GM12873 (cell line): Measurements from ENCODE around the gene RNF175.

ENCODE experiments used
- TF ChIP-seq, protein P1 (sequence below): IDR thresholded peaks from 2 replicates; pipeline ENCODE4 v1.5.1; 2012; ENCODE audit warnings: low read depth, mild to moderate bottlenecking, moderate library complexity, low read length, control low read depth; ENCODE audit not compliant: insufficient read depth; ENCODE audit errors: missing control alignments

RNF175 gene

DNA sequence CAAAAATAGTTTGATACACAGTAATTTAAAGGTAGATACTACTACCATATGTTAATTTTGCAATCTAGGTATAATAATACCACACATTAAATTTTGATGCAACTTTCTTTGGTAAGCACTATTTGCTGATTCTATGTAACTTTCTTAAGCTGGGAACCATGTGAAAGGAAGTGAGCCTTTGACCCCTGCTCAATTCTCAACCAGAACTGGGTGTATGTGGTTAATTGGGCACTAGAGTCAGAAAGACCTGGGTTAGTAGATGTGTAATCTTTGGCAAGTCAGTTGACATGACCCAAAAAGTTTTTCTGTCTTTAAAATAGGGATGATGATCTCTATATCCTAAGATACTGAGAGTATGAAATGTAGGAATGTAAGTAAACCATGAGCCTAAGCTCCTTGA, 53.3 kb downstream of the RNF175 start:
- TF ChIP-seq, protein P1, sequence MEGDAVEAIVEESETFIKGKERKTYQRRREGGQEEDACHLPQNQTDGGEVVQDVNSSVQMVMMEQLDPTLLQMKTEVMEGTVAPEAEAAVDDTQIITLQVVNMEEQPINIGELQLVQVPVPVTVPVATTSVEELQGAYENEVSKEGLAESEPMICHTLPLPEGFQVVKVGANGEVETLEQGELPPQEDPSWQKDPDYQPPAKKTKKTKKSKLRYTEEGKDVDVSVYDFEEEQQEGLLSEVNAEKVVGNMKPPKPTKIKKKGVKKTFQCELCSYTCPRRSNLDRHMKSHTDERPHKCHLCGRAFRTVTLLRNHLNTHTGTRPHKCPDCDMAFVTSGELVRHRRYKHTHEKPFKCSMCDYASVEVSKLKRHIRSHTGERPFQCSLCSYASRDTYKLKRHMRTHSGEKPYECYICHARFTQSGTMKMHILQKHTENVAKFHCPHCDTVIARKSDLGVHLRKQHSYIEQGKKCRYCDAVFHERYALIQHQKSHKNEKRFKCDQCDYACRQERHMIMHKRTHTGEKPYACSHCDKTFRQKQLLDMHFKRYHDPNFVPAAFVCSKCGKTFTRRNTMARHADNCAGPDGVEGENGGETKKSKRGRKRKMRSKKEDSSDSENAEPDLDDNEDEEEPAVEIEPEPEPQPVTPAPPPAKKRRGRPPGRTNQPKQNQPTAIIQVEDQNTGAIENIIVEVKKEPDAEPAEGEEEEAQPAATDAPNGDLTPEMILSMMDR: no peak

DNA sequence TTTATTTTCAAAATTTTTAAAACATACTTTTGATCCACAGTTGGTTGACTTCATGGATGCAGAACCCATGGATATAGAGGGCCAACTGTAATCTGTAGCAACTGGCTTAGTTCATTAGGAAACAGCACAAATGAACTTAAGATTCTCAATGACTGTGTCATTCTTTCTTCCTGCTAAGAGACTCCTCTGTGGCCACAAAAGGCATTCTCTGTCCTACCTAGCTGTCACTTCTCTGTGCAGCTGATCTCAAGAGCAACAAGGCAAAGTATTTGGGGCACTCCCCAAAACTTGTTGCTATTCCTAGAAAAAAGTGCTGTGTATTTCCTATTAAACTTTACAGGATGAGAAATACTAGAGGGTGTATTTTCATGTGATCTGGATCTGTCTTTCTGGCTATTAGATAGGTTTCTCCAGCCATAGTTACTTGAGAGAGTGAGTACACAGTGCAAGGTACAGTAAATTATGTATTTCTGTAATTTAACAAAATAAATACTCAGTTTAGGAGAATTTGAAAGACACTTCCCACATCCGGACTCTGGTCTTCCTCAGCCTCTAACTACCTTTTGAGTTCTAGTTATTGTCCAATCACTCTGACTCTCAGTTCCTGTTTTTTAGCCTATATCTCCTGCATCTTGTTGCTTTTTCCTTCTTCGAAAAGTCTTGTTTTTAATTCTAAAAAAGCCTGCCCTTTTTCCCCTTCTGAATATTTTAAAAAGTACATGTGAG, 53.9 kb downstream of the RNF175 start:
- TF ChIP-seq, protein P1: no peak

DNA sequence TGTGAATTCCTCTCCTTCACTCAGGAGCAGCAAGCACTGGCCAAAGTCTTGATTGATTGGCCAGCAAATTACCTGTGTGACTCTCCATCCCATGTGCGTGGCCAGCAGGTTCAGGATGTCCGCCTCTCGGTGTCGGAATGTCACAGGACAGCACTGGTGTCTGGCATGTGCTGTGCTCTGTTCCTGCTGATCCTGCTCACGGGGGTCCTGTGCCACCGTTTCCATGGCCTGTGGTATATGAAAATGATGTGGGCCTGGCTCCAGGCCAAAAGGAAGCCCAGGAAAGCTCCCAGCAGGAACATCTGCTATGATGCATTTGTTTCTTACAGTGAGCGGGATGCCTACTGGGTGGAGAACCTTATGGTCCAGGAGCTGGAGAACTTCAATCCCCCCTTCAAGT, 55.3 kb downstream of the RNF175 start:
- TF ChIP-seq, protein P1: no peak

DNA sequence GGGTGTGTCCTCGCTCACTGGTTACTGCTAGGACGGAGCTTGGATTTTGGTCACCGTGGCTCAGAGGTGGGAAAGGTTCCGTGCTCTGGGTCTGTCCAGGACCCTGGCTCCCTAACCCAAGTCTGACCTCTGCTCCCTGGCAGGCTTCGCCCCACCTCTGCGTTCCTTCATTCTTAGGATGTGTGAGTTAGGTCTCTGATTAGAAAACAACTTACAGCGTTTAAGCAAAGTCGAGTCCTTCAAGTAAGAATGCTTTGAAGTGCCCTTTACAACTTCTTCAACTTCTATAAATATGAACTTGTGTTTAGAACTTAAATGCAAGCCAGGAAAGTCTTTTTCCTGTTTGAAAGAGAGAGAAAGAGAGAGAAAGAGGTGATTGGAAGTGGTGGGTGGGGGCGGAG, 74.9 kb downstream of the RNF175 start:
- TF ChIP-seq, protein P1: no peak

DNA sequence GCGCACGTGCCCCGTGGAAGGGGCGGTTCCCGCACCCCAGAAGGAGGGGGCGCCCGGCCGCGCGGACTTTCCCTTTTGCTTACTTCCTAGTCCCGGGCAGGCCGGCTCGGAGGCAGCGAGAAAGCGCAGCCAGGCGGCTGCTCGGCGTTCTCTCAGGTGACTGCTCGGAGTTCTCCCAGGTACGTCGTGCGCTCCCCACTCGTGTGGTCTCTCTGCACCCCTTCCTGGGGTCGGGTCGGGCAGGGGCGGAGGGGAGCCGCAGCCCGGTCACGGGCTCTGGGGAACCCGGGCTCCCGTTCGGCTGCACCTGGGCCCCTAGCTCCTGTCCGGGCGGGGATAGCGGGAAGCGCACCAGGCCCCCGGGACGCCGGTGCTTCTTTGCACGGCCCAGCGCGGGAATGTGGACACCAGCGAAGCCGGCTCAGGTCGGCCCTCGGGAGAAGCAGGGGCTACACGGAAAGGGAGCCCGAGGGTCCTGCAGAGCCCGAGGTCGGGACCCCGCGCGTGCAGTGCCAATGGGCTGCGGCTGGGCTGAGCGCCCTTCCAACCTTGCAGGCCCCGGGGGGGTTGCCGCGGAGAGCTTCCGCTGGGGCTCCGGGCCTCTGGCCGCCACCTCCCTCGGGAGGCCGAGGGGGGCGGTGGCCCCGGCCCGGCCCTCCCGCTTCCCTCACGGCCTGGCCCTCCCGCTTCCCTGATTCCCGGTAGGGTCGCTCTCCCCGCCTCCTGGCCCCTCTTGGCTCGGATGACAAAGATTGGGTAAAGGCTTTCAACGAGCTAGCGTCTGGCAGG, 75.4 kb downstream of the RNF175 start, which contains the start of gene TLR2:
TLR2 (plus strand) TSS at position 99 of the 789 bp plus-strand sequence. CDS start 18,628 bp downstream, outside the sequence.
- TF ChIP-seq, protein P1: no peak

DNA sequence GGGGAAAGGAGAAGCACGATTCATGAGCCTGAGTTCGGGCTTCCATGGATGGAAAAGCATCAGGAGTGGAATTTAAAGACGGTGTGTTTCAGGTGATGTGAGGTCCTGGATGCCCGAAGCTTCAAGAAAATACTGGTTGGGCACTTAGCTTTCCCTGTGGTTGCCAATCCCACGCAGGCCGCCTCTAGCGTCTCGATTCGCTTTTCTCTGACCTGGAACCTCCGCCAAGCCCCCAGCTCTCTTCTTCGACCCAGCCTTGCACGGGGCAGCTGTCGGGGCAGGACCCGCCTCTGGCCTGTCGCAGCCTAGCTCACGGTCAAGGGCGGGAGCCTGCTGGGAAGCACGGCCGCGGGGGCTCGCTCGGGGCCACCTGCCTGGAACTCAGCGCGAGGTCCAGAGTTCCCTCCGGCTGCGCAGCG, 76.1 kb downstream of the RNF175 start:
- TF ChIP-seq, protein P1: no peak

DNA sequence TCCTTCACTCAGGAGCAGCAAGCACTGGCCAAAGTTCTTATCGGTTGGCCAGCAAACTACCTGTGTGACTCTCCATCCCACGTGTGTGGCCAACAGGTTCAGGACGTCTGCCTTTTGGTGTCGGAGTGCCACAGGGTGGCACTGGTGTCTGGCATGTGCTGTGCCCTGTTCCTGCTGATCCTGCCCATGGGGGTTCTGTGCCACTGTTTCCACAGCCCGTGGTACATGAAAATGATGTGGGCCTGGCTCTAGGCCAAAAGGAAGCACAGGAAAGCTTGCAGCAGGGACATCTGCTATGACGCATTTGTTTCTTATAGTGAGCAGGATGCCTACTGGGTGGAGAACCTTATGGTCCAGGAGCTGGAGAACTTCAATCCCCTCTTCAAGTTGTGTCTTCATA, 80.3 kb downstream of the RNF175 start:
- TF ChIP-seq, protein P1: no peak
